Occipital lobe (tissue), 2 donors: ENCODE measurements around the gene MAP3K20. TPM values are rescaled to one million over a fixed set of nuclear protein-coding genes. Genes with fewer than 3 reads are reported as not detected.
"Not testable (repeated sequence)": the region's sequence is repeated elsewhere in the genome, so short reads cannot be mapped to it uniquely, and the experiment has no call there.

Source experiments
- DNase-seq: peaks from one replicate; lab custom pipeline; 2025; lab: John Stamatoyannopoulos, UW
- total RNA-seq: library from RNA; depleted of rRNA; stranded (reverse); fragments of >200 nt; gene quantifications from one replicate; pipeline ENCODE4 v1.2.3, GENCODE V29; 2014

Gene MAP3K20
- total RNA-seq, 1 donor from 2014 or later: 14.2 TPM

DNA sequence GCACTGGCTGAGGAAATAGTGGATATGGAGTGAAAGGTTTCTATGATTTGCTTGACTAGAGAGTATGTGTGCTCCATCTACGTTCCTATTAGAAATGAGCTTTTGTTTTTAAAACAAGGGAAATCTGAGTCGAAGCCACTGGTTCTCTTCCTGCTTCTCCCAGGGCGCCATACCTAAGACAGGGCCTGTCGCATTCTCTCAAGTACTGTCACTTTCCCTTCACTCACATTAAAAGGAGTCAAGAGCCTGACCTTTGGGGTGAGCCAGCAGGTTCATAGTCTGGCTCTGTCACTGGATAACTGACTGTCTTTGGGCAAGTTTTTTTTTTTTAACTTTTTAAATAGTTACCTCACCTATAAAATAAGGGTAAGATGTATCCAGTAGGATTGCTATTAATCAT lies 121.0 kb downstream of the MAP3K20 start:
- no peak for DNase-seq

DNA sequence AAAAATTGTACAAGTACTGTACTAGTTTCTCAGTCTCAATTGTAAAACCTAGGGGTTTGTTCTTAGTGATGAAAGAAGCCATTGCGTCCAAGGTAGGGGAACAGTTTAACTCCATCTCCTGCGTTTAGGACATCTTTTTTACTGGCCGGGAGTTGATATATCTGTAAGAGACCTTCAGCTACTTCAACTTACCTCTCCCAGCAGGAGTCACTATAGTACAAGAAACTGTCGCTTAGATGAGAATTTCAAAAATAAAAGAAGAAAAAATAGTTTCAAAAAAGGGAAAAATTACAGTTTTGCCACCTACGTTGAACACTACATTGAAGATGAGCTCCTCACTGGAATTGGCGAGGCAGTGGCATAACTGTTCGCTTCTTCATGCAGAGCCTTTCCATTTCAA lies 122.7 kb downstream of the MAP3K20 start:
- DNase-seq: no peak

DNA sequence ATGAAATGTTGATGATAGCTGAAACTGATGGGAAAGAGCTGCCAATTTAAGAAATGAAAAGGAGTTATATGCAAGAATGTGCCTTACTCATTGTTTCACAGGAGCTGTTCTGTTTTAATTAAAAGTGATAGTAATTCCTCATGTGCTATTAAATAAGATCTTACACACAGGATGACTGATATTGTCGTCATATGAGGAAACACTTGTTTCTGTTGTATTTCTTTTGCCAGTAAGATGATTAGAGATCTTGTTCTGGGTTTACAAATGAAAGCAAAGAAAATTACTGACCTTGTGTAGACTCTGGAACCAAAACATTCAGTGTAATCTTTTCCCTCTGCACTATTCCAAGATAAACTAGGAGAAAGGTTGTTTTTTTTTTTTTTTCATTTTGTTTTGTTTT lies 123.6 kb downstream of the MAP3K20 start:
- no peak for DNase-seq

DNA sequence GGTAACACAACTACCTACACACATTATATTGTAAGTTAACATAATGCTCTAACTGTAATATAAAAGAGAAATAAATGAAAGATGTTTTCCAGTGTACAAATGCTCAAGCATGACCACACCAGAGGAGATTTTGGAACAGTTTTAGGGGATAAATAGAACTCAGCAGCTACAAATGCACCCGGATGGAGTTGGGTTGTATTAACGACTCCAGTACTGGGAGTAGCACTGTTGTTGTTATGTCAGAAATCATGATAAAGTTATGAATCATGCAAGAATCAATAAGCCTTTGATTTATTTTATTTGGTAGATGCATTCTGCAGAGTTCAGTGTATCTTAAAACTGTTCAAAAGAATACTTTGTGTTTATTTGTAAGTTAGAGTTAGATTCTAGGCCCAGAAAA lies 126.9 kb downstream of the MAP3K20 start:
- DNase-seq: no peak

DNA sequence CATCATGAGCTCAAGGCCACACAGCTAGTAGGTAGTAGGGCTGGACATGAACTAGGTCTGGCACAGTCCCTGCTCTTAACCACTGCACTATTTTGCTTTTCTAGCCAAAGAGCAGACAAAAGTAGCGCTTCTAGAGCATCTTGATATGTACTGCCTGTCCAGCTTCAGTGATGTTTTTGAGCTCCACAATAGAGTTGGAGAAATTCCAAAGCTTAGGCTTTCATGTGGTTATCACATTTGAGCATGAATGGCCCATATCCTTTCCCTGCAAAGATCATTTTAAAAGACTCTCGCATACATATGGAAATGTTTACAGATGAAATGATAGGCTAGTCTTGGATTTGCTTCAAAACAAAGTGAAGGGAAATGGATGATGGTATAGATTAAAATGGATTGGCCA lies 128.7 kb downstream of the MAP3K20 start:
- no peak for DNase-seq

DNA sequence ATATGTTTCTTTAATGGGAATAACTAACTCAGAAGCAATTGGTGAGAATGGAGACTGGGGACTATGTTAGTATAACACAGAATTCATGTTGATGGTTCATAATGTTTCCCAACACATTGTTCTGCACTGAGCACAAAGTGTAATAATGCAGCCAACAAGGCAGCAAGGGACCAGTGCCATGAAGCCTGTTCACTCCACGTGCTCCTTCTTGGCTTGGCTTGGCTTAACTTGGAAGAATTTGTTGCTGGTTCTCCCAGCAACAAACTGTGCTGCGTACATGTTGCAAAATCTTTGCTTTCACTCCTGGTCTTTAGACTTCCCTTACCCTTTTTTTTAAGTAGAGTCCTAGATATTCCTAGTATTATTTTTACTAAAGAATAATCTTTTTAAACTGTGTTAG lies 129.7 kb downstream of the MAP3K20 start:
- peak; percentile 31 for DNase-seq

DNA sequence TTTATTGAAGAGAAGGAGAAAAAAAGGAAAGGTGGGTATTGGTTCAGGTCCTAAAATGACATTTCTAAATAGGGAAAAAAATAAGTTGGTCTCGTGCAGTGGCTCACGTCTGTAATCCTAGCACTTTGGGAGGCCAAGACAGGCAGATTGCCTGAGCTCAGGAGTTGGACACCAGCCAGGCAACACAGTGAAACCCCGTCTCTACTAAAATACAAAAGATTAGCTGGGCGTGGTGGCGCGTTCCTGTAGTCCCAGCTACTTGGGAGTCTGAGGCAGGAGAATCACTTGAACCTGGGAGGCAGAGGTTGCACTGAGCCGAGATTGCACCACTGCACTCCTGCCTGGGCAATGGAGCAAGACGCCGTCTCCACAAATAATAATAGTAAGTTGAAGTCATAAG lies 131.5 kb downstream of the MAP3K20 start:
- DNase-seq: not testable (repeated sequence)

DNA sequence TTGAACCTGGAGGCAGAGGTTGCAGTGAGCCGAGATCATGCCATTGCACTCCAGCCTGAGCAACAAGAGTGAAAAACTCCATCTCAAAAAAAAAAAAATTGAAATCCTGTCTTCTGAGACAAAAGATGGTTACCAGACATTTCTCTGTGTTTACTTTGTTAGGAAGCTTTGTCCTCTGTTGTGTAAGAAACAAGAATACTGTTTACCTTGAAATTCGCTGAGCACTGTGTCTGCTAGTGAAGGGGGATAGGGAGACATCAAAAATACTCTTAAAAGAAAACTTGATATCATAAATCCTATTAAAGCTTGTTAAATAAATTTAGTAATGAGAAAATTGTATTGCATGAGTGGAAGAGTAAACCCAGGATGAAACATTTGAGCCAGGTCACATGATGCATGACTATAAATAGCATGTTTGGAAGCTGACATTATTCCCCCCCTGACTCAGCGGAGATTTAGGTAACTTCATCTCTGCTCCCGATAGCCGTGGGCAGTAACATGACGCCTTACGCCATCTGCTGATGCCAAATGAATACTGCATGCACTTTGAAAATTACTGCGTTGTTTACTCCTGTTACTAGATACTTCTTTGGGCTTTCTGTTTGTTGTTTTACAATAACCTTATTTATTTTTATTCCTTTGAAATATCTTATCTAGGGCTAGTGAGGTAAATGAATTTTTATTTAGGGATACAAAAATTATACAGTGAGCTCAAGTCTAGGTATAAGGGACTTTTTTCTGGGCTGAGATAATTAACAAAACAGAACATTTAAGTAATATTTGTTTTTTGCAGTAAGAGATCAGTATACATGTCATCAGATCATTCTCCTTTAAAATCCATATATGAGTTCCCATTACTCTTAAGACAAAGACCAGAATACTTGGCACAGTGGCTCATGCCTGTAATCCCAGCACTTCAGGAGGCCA lies 134.9 kb downstream of the MAP3K20 start:
- peak; percentile 36 for DNase-seq

DNA sequence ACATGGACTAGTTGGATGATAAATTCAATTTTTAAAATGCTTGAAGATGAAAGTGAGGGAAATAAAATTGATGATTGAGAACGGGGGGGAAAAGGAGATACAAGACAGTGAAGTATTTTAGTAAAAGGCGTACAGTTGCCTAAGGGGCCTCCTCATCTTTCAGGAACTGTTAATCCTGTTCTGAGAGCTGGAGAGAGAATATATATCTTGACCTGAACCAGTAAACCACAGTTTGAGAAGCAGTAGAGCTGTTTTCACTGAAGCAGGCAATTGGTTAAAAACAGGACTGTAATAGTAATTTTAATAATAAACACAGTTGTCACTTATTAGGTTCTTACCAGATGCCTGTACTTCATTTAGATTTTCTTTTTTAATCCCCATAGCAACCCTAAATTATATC lies 137.5 kb downstream of the MAP3K20 start:
- no peak for DNase-seq

DNA sequence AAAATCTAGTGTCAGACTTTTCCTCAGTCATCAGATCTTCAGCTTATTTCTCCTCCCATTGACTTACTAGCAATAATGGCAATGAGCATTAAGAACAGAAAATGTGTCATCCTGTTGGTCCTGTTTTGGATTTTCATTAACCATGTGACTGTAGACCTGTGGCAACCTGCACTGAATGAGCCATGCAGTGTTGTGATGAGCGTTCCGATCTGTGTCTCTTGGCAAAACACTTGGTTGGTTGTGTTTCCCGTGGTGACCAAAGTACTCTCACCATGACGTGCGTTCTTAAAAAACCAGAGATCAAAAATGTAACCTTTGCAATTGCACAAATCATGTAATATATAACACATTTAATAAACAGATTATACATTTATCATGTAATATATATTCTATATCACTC lies 138.6 kb downstream of the MAP3K20 start:
- no peak for DNase-seq

DNA sequence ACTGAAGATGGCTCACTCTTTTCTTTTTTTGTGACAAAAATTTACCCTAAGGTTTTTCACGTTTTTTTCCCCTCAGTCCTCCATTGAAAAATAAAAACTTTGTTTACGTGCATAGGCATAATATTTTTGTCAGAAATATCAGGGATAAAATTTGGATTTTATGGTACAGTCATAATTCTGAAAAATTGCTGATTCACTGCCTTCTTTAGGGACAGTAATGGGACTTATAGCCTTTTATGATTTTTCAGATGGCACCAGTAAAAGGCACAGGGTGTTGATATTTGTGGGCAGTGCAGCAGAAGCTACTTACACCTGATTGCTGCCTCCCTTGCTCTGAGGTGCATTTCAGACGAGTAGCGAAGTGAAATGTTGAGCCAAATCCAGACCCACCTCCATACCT lies 139.7 kb downstream of the MAP3K20 start:
- no peak for DNase-seq

DNA sequence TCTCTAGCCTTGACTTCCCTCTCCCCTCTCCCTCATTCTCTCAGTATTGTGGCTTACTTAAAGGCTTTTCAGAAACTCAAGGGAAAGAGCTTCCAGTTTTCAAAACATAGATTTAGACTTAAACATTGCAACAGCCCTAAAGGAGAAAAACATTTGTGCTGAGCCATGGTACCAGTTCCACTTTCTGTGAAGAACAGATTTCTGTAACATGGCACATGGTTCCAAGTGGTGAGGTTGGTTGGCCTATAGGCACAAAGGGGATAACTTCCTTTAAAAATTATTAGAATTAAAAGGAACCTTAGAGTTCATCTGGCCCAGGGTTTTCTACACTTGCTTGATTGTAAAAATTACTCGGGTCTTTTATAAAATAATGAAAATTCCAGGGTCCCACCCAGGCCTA lies 140.4 kb downstream of the MAP3K20 start:
- DNase-seq: no peak

DNA sequence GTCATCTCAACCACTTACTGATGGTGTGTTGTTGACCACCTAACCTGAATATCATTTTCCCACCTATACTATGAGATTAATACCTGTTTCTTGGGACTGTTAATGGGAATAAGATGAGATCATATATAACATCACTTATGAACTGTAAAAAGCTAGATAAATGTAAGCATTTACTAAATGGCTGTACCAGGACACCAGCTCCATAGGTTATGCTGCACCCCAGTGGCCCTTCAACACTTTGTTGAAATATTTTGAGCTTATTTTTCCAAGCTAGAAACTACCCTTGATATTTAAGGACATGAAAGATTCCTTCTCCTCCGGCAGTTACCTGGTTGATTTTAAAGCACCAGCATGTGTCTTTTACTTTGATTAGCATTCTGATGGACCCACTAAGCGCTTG lies 141.0 kb downstream of the MAP3K20 start:
- no peak for DNase-seq

DNA sequence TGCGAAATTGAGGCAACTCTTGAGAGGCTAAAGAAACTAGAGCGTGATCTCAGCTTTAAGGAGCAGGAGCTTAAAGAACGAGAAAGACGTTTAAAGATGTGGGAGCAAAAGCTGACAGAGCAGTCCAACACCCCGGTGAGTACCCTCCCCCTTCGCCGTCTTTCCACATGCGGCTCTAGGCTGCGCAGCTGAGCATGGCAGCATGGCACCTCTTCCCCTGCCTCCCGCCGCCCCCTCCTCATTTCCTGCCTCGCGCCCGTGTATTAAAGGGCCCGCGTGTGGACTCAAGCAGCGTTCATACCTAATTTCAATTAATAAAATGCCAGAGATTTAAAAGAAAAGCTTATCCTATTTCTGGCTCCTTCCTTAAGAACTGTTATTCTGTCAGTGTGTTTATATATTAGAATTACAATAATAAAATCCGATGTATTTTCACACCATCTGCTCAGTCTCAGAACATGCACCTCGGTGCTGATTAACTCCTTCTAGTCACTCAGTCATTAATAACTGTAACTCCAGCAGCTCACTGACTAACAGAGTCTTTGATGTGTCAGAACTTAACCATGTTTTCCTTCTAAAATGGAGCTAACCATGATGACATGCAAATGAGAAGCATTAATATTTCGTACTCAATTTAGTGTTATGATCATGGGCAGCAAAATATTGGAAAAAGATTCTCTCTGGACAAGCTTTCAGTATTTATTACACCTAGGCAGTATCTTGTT lies 141.6 kb downstream of the MAP3K20 start:
- DNase-seq: no peak

DNA sequence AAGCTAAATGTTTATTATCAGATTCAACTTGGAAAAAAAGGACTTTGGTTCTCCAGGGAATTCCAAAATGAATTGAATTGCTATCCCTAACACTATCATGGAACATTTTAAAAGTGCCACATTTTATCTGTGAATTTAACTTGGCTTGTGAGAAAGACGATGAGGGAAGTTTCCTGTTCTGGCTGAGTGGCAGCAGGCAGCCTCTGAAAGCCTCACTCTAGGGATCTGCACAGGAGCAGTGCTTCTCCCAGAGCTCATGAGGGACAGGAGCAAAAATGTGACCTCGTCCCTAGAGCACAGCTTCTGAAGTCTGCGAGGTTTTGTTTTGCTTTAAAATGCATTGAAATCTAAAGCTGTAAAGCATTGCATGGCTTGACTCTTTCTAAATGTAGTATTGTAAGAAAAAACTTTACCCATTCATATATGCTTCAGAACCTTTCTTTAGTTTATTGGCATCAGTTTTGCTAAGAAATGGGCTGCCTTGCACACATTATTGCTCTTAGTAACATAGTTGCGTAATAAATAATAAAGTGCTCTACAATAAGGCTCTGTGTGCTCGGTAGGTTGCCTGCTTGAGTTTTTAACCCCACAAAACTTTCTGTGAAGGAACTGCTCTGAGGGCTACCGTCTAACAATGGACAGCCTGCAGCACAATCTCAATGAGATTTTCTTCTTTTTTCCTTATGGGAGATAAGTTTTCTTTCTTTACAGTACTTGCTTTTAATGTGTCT lies 142.8 kb downstream of the MAP3K20 start:
- DNase-seq: no peak

DNA sequence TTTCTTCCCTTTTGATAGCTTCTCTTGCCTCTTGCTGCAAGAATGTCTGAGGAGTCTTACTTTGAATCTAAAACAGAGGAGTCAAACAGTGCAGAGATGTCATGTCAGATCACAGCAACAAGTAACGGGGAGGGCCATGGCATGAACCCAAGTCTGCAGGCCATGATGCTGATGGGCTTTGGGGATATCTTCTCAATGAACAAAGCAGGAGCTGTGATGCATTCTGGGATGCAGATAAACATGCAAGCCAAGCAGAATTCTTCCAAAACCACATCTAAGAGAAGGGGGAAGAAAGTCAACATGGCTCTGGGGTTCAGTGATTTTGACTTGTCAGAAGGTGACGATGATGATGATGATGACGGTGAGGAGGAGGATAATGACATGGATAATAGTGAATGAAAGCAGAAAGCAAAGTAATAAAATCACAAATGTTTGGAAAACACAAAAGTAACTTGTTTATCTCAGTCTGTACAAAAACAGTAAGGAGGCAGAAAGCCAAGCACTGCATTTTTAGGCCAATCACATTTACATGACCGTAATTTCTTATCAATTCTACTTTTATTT lies 145.6 kb downstream of the MAP3K20 start:
- no peak for DNase-seq

DNA sequence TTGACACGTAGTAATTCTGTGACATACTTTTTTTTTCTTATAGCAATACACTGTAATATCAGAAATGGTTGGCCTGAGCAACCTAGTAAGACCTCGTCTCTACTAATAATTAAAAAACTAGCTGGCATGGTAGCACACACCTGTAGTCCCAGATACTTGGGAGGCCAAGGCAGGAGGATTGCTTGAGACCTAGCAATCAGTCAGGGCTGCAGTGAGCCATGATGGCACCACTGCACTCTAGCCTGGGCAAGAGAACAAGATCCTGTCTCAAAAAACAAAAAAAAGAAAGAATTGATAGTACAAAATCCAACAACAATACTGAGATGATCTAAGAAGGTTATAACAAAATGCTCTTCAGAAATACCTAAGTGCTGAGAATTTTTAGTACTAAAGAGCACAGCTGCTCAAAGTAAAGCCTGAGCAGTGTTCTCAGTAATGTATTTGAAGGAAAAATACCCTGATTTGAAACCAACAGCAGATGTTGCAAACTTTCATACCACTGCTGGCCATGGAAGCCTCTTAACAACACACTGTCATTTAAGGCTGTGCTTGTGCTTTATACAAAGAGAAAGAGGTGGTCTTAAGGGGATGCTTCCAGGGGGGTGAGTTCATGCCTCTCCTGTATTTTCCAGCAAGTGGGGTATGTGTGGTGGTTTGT lies 146.4 kb downstream of the MAP3K20 start:
- no peak for DNase-seq

DNA sequence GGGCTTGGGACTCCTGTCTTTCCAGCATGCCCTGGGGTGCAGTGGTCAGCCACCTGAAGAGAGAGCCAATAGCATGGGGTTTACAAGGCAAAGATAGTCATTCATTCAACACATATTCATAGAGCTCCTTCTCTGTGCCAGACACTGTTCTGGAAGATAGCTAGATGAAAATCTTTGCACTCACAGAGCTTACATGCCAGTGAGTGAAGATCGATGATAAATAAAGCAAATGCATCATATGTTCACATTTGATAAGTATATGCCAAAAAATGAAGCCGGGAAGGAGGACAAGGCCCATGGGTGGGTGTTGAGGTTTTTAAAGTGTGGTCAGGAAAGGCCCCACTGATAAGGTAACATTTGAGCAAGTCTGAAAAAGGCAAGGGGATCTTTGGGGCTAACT lies 148.2 kb downstream of the MAP3K20 start:
- DNase-seq: no peak

DNA sequence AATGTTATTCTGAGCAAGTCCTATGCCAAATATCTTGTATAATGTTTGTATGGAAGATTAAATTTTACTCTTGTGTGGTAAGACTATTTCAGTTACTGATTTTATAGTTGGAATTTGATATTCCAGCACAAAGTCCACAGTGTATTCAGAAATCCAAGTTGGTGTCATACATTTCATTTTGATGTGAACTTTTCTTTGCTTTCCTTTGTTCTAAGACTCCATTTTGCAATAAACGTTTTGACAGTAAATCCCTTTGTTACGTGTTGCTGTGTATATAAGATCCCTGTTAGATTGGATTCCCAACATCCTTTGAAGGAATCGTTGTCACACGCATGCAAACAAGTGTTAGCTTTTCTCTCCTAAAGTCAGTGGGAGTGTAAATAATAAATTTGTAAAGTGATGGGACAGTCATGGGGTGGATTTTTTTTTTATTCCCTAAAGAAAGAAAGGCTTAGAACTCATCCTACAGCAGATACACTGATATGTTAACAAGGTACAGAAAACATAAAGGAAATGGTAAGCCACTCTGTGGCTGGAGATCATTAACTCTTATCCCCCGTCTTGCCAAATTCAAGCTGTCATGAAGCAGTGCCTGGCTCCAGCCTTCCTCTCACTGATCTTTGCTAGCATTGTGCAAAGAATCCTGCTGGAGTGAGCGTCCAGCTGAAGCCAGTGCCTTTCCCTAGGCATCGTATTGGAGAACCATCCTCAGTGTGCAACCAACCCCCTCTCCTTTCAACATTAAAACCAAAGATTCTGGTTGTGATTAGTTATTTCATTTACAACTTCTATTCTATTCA lies 151.5 kb downstream of the MAP3K20 start:
- DNase-seq: no peak

DNA sequence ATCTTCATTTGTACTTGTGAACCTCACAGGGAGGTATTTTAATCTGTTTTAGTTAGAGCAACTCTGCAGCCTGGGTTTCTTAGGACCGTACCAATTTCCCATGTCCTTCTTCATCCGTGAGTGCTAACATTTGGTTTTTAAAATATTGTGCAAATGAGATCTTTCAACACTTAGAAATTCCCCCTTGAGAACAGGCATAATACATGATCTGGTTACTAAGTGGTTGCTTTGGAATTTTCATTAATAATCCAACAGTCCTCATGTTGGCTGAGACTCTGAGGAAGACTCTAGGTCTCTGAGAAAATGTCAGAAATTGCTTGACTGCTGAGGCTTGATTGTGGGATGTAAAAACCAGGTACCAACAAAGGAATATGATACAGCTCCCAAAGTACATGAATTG lies 153.4 kb downstream of the MAP3K20 start:
- DNase-seq: no peak
